H9 (cell line): ENCODE measurements around the gene BORCS8. TPM values are rescaled to one million over a fixed set of nuclear protein-coding genes. Genes with fewer than 3 reads are reported as not detected.
A peak's percentile ranks its signal among the peaks of the same experiment; 100 is the strongest.

Source experiments
- DNase-seq: peaks from one replicate; pipeline ENCODE4 v3.0.0-alpha.2; 2017
- H2AFZ ChIP-seq: one replicate; pipeline ENCODE4 v1.6.1; 2013; ENCODE audit warnings: mild to moderate bottlenecking, low read length, control low read depth, moderate library complexity
- H2AK5ac ChIP-seq: 2 replicates; pipeline ENCODE4 v1.6.1; 2013; ENCODE audit warnings: low read length, control low read depth, mixed read lengths; ENCODE audit not compliant: insufficient read length
- H2BK120ac ChIP-seq: one replicate; pipeline ENCODE4 v1.6.1; 2013; ENCODE audit warnings: low read depth, mild to moderate bottlenecking, low read length, control low read depth, inconsistent platforms; ENCODE audit not compliant: poor library complexity, severe bottlenecking
- H2BK12ac ChIP-seq: 2 replicates; pipeline ENCODE4 v1.6.1; 2013; ENCODE audit warnings: low read length, control low read depth, mixed read lengths, low read depth; ENCODE audit not compliant: insufficient read length
- H2BK15ac ChIP-seq: 2 replicates; pipeline ENCODE4 v1.6.1; 2013; ENCODE audit warnings: low read depth, low read length, control low read depth
- H2BK20ac ChIP-seq: one replicate; pipeline ENCODE4 v1.6.1; 2013; ENCODE audit warnings: low read depth, mild to moderate bottlenecking, low read length, control low read depth, inconsistent platforms; ENCODE audit not compliant: poor library complexity, severe bottlenecking
- H2BK5ac ChIP-seq: 2 replicates; pipeline ENCODE4 v1.6.1; 2013; ENCODE audit warnings: low read length, control low read depth, mixed read lengths; ENCODE audit not compliant: insufficient read length
- H3K14ac ChIP-seq: 2 replicates; pipeline ENCODE4 v1.6.1; 2013; ENCODE audit warnings: low read length, control low read depth; ENCODE audit not compliant: insufficient read depth
- H3K18ac ChIP-seq: 2 replicates; pipeline ENCODE4 v1.6.1; 2013; ENCODE audit warnings: low read depth, mild to moderate bottlenecking, mixed read lengths, low read length, control low read depth; ENCODE audit not compliant: insufficient read length
- H3K23ac ChIP-seq: 2 replicates; pipeline ENCODE4 v1.6.1; 2013; ENCODE audit warnings: low read length, control low read depth, mixed read lengths, low read depth; ENCODE audit not compliant: insufficient read length
- H3K23me2 ChIP-seq: 2 replicates; pipeline ENCODE4 v1.6.1; 2013; ENCODE audit warnings: low read depth, mild to moderate bottlenecking, mixed read lengths, low read length, control low read depth; ENCODE audit not compliant: insufficient read length, poor library complexity, severe bottlenecking
- H3K27ac ChIP-seq: 2 replicates; pipeline ENCODE4 v1.5.1; 2013; ENCODE audit warnings: low read length, control low read depth, mixed read lengths, low read depth; ENCODE audit not compliant: insufficient read length
- H3K27me3 ChIP-seq: 2 replicates; pipeline ENCODE4 v1.6.1; 2013; ENCODE audit warnings: low read length, control low read depth, inconsistent platforms; ENCODE audit not compliant: insufficient read depth
- H3K4ac ChIP-seq: 2 replicates; pipeline ENCODE4 v1.6.1; 2013; ENCODE audit warnings: low read depth, mild to moderate bottlenecking, control low read depth, inconsistent platforms, low read length, moderate library complexity
- H3K4me1 ChIP-seq: 2 replicates; pipeline ENCODE4 v1.6.1; 2013; ENCODE audit warnings: low read length, control low read depth, inconsistent platforms; ENCODE audit not compliant: insufficient read depth
- H3K4me2 ChIP-seq: 2 replicates; pipeline ENCODE4 v1.6.1; 2013; ENCODE audit warnings: low read length, control low read depth, mixed read lengths; ENCODE audit not compliant: insufficient read length, insufficient read depth
- H3K56ac ChIP-seq: 2 replicates; pipeline ENCODE4 v1.6.1; 2013; ENCODE audit warnings: low read depth, mild to moderate bottlenecking, mixed read lengths, low read length, control low read depth; ENCODE audit not compliant: insufficient read length
- H3K79me1 ChIP-seq: 2 replicates; pipeline ENCODE4 v1.6.1; 2013; ENCODE audit warnings: low read depth, mild to moderate bottlenecking, moderate library complexity, low read length, control low read depth, inconsistent platforms; ENCODE audit not compliant: insufficient read depth, poor library complexity, severe bottlenecking
- H3K79me2 ChIP-seq: 2 replicates; pipeline ENCODE4 v1.6.1; 2013; ENCODE audit warnings: low read length, control low read depth, inconsistent platforms; ENCODE audit not compliant: insufficient read depth
- H3K9ac ChIP-seq: 2 replicates; pipeline ENCODE4 v1.6.1; 2013; ENCODE audit warnings: low read length, control low read depth, mixed read lengths; ENCODE audit not compliant: insufficient read length; ENCODE audit errors: extremely low read depth
- H3K9me3 ChIP-seq: one replicate; pipeline ENCODE4 v1.6.1; 2013; ENCODE audit warnings: low read depth, low read length, inconsistent platforms; ENCODE audit not compliant: control insufficient read depth
- H3T11ph ChIP-seq: one replicate; pipeline ENCODE4 v1.6.1; 2013; ENCODE audit warnings: mild to moderate bottlenecking, low read length, control low read depth, inconsistent platforms
- H4K20me1 ChIP-seq: one replicate; pipeline ENCODE4 v1.6.1; 2013; ENCODE audit not compliant: control insufficient read depth, insufficient read length, insufficient read depth
- H4K5ac ChIP-seq: 2 replicates; pipeline ENCODE4 v1.6.1; 2013; ENCODE audit warnings: low read depth, mild to moderate bottlenecking, mixed read lengths, low read length, control low read depth; ENCODE audit not compliant: insufficient read length
- H4K8ac ChIP-seq: replicated peaks from 2 replicates; pipeline ENCODE4 v1.6.1; 2013; ENCODE audit warnings: low read length, control low read depth, mixed read lengths, low read depth; ENCODE audit not compliant: insufficient read length
- H4K91ac ChIP-seq: 2 replicates; pipeline ENCODE4 v1.6.1; 2013; ENCODE audit warnings: low read depth, mild to moderate bottlenecking, moderate library complexity, mixed read lengths, low read length, control low read depth; ENCODE audit not compliant: insufficient read length
- H3K27ac Mint-ChIP-seq, 3 experiments: 2 replicates in 2 of 3; 3 replicates in 1 of 3; pipeline ENCODE4 v1.8.0; 2020 to 2021; ENCODE audit warnings: mixed read lengths in 3 of 3, mild to moderate bottlenecking in 1 of 3, moderate library complexity in 1 of 3
- H3K27me3 Mint-ChIP-seq: 2 replicates; pipeline ENCODE4 v1.8.0; 2021; ENCODE audit warnings: low read depth, mild to moderate bottlenecking, moderate library complexity, mixed read lengths
- H3K36me3 Mint-ChIP-seq, 3 experiments: 2 replicates in 2 of 3; 3 replicates in 1 of 3; pipeline ENCODE4 v1.8.0; 2020 to 2021; ENCODE audit warnings: low read depth in 3 of 3, mixed read lengths in 3 of 3; ENCODE audit not compliant: insufficient read depth in 1 of 3
- H3K4me1 Mint-ChIP-seq, 2 experiments: 2 replicates each; pipeline ENCODE4 v1.8.0; 2020; ENCODE audit warnings: mixed read lengths in 2 of 2
- H3K4me3 Mint-ChIP-seq, 2 experiments: 2 replicates in 1 of 2; 3 replicates in 1 of 2; pipeline ENCODE4 v1.8.0; 2020 to 2021; ENCODE audit warnings: mild to moderate bottlenecking in 2 of 2, mixed read lengths in 2 of 2, moderate library complexity in 1 of 2
- H3K9me3 Mint-ChIP-seq, 2 experiments: 2 replicates in 1 of 2; 3 replicates in 1 of 2; pipeline ENCODE4 v1.8.0; 2020; ENCODE audit warnings: mild to moderate bottlenecking in 2 of 2, mixed read lengths in 2 of 2, moderate library complexity in 1 of 2
- CTCF ChIP-seq: fragments of 200-600 bp; sonication (generic); conservative IDR thresholded peaks from 3 replicates; pipeline ENCODE4 v1.8.0; 2021; ENCODE audit warnings: antibody characterized with exemption, mild to moderate bottlenecking
- WGBS: extraction: QIAGEN DNeasy Blood & Tissue Kit; methylation state at CpG from one replicate; pipeline ENCODE4 v1.1.7; 2013; ENCODE audit warnings: missing lambda C conversion rate, low lambda C conversion rate, mixed read lengths; ENCODE audit not compliant: insufficient read length; ENCODE audit errors: extremely low coverage; 5-methylcytosine and 5-hydroxymethylcytosine counted together
- total RNA-seq: library from RNA; stranded (reverse); gene quantifications from 2 replicates; pipeline ENCODE4 v1.2.1, GENCODE V29; 2021

BORCS8 gene
- total RNA-seq, 1 experiment from 2014 or later, result 20.4 TPM

- Histone ChIP-seq H3K27ac (no peak overlapping the region), H3K9me3 (no peaks in the 10 kb centered on the region), H3K23ac (no peak overlapping the region), H3K4me2 (no peak overlapping the region), H3K4ac (peak overlapping the region; percentile 96; the same call in 1 of the 2 replicates), H3K4me1 (no peaks in the 10 kb centered on the region), H3K14ac (peak overlapping the region; percentile 84; the same call in 1 of the 2 replicates), H2BK20ac (no peak overlapping the region), H3K23me2 (no peaks in the 10 kb centered on the region), H3K79me2 (no peaks in the 10 kb centered on the region), H2AK5ac (no peak overlapping the region), H4K91ac (no peak overlapping the region), H2BK12ac (no peak overlapping the region), H4K5ac (no peak overlapping the region), H2AFZ (no peak overlapping the region), H3K79me1 (no peaks in the 10 kb centered on the region), H4K8ac (no peak overlapping the region), H3K9ac (no peak overlapping the region), H2BK120ac (peak overlapping the region; percentile 91), H3T11ph (no peak overlapping the region), H2BK5ac (no peak overlapping the region), H4K20me1 (no peaks in the 10 kb centered on the region), H3K18ac (peak overlapping the region; percentile 83), H3K56ac (no peak overlapping the region), H3K27me3 (no peaks in the 10 kb centered on the region), H2BK15ac (no peak overlapping the region)
- no peak for DNase-seq
- H3K4me3 Mint-ChIP-seq, result no peak overlapping the region
- H3K9me3 Mint-ChIP-seq, result no peaks in the 10 kb centered on the region
- no peak for TF ChIP-seq CTCF
- peak overlapping the region in 2 of 3 experiments; percentile 0 to 85; a peak in 2 of 7 replicates for H3K27ac Mint-ChIP-seq
- H3K27me3 Mint-ChIP-seq, result peaks cover 32% of the 10 kb centered on the region
- H3K36me3 Mint-ChIP-seq, result no peaks in the 10 kb centered on the region; a peak in 3 of 7 replicates
- H3K4me1 Mint-ChIP-seq, result peaks cover 9 to 19% of the 10 kb centered on the region in 2 experiments
- WGBS, result no CpG with 5 or more reads among the region's 26 CpGs
These were observed 31.4 kb downstream of the BORCS8 start for GRCh38 chr19:19160461-19161035.
